Measurements from ENCODE around the gene GNL2.

Gene GNL2

GRCh38 chr1:37595440-37596181 lies at the start of gene GNL2:
TSS of gene GNL2 (minus strand) at chr1:37595937. CDS start at chr1:37595822, 115 bp downstream.
- peak; percentile 99 for DNase-seq

- no peak for DNase-seq
Measured at GRCh38 chr1:37641059-37641458, 45.3 kb upstream of the GNL2 start.

GRCh38 chr1:37636435-37636834 lies 40.7 kb upstream of the GNL2 start:
- DNase-seq = no peak

- DNase-seq = no peak
Measured at GRCh38 chr1:37634992-37635902, 39.5 kb upstream of the GNL2 start.

GRCh38 chr1:37634244-37634991 lies 38.7 kb upstream of the GNL2 start, which contains the start of gene RSPO1:
TSS of gene RSPO1 (minus strand) at chr1:37634892. CDS start at chr1:37629661, 5,231 bp downstream.
- DNase-seq = peak; percentile 17

GRCh38 chr1:37633938-37634243 lies 38.2 kb upstream of the GNL2 start:
- no peak for DNase-seq

GRCh38 chr1:37633040-37633937 lies 37.6 kb upstream of the GNL2 start:
- DNase-seq = no peak

- no peak for DNase-seq
Measured at GRCh38 chr1:37631036-37631435, 35.3 kb upstream of the GNL2 start.

GRCh38 chr1:37630426-37631028 lies 34.8 kb upstream of the GNL2 start:
- no peak for DNase-seq

GRCh38 chr1:37629726-37630425 lies 34.1 kb upstream of the GNL2 start:
- DNase-seq = no peak

- DNase-seq = no peak
Measured at GRCh38 chr1:37629008-37629407, 33.3 kb upstream of the GNL2 start.

- no peak for DNase-seq
Measured at GRCh38 chr1:37628026-37628556, 32.4 kb upstream of the GNL2 start.

- no peak for DNase-seq
Measured at GRCh38 chr1:37622131-37622530, 26.4 kb upstream of the GNL2 start.

GRCh38 chr1:37621326-37621870 lies 25.7 kb upstream of the GNL2 start:
- no peak for DNase-seq

- no peak for DNase-seq
Measured at GRCh38 chr1:37620707-37621106, 25.0 kb upstream of the GNL2 start.

GRCh38 chr1:37616330-37616729 lies 20.6 kb upstream of the GNL2 start:
- no peak for DNase-seq

GRCh38 chr1:37614105-37614504 lies 18.4 kb upstream of the GNL2 start:
- DNase-seq = no peak

GRCh38 chr1:37612186-37612585 lies 16.4 kb upstream of the GNL2 start:
- no peak for DNase-seq

- DNase-seq = no peak
Measured at GRCh38 chr1:37609994-37610393, 14.3 kb upstream of the GNL2 start.

- DNase-seq = no peak
Measured at GRCh38 chr1:37609002-37609401, 13.3 kb upstream of the GNL2 start.
